Peyer's patch (tissue), 4 donors: Measurements from ENCODE around the gene PXDN. TPM values are rescaled to one million over a fixed set of nuclear protein-coding genes. Genes with fewer than 3 reads are reported as not detected.

Experiments
- DNase-seq, 3 donors: peaks; one replicate each; pipeline ENCODE4 v3.0.0-alpha.2; 2017 to 2019
- H3K27ac ChIP-seq, 4 donors: fragments of 200-600 bp; sonication (generic); one replicate each; pipeline ENCODE4 v1.5.1; 2016 to 2019
- H3K27me3 ChIP-seq, 2 donors: fragments of 200-600 bp; sonication (generic); one replicate each; pipeline ENCODE4 v1.5.1; 2019
- H3K36me3 ChIP-seq, 3 donors: fragments of 200-600 bp; sonication (generic); one replicate each; pipeline ENCODE4 v1.5.1; 2016 to 2019
- H3K4me1 ChIP-seq, 4 donors: fragments of 200-600 bp; sonication (generic); one replicate each; pipeline ENCODE4 v1.5.1; 2016 to 2019
- H3K4me3 ChIP-seq, 4 donors: fragments of 200-600 bp; sonication (generic); 1 replicate in 3 of 4; 2 replicates in 1 of 4; pipeline ENCODE4 v1.5.1; 2016 to 2019; ENCODE audit warnings: mild to moderate bottlenecking in 1 of 4
- H3K9me3 ChIP-seq, 4 donors: fragments of 200-600 bp; sonication (generic); one replicate each; pipeline ENCODE4 v1.5.1; 2016 to 2019; ENCODE audit warnings: mild to moderate bottlenecking in 1 of 4
- POLR2A ChIP-seq, 2 donors: fragments of 450-650 bp; IDR thresholded peaks; one replicate each; pipeline ENCODE4 v1.5.1; 2017; ENCODE audit warnings: antibody characterized with exemption in 2 of 2, mild to moderate bottlenecking in 2 of 2, moderate library complexity in 2 of 2
- total RNA-seq, 4 donors: library from RNA; depleted of rRNA; stranded (reverse); fragments of >200 nt; gene quantifications; one replicate each; pipeline ENCODE4 v1.1.0, GENCODE V29; 2016
- TF ChIP-seq, protein P1 (sequence below), 6 experiments: fragments of 450-650 bp in 4 of 6; fragments of 200-600 bp in 2 of 6; sonication (generic) in 1 of 6; IDR thresholded peaks; one replicate each; pipeline ENCODE4 v1.5.1; 2017 to 2019; ENCODE audit warnings: antibody characterized with exemption in 6 of 6, mild to moderate bottlenecking in 3 of 6, moderate library complexity in 1 of 6

Gene PXDN
- total RNA-seq, 4 donors from 2014 or later, result 7.5 to 148 (median 21.0) TPM

DNA sequence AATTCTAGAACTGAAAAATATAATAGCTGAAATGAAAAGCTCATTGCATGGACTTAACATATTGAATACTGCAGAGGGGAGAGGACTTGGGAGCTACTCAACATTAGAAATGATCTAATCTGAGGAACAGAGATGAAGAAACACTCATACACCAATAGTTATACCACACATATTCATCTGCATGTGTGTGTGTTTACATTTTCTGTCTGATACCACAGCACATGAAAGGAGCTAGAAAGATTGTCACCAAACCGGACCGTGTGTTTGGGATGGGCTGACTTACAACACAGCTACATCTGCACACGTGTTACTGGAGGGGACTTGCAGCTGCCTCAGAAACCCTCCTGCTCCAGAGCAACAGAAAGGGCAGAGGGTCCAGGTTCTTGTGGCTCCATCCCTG, 47.8 kb downstream of the PXDN start:
- Histone ChIP-seq H3K9me3 (no peaks in the 10 kb centered on the region), H3K4me1 (no peaks in the 10 kb centered on the region), H3K36me3 (peaks cover 0 to 5% (median 0%) of the 10 kb centered on the region in 3 donors), H3K4me3 (no peak overlapping the region), H3K27me3 (no peaks in the 10 kb centered on the region), H3K27ac (no peak overlapping the region)
- no peak for DNase-seq
- TF ChIP-seq, protein P1, sequence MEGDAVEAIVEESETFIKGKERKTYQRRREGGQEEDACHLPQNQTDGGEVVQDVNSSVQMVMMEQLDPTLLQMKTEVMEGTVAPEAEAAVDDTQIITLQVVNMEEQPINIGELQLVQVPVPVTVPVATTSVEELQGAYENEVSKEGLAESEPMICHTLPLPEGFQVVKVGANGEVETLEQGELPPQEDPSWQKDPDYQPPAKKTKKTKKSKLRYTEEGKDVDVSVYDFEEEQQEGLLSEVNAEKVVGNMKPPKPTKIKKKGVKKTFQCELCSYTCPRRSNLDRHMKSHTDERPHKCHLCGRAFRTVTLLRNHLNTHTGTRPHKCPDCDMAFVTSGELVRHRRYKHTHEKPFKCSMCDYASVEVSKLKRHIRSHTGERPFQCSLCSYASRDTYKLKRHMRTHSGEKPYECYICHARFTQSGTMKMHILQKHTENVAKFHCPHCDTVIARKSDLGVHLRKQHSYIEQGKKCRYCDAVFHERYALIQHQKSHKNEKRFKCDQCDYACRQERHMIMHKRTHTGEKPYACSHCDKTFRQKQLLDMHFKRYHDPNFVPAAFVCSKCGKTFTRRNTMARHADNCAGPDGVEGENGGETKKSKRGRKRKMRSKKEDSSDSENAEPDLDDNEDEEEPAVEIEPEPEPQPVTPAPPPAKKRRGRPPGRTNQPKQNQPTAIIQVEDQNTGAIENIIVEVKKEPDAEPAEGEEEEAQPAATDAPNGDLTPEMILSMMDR (IDR thresholded peaks at IDR 0.05), result no peak
- no peak for TF ChIP-seq POLR2A (IDR thresholded peaks at IDR 0.05)

DNA sequence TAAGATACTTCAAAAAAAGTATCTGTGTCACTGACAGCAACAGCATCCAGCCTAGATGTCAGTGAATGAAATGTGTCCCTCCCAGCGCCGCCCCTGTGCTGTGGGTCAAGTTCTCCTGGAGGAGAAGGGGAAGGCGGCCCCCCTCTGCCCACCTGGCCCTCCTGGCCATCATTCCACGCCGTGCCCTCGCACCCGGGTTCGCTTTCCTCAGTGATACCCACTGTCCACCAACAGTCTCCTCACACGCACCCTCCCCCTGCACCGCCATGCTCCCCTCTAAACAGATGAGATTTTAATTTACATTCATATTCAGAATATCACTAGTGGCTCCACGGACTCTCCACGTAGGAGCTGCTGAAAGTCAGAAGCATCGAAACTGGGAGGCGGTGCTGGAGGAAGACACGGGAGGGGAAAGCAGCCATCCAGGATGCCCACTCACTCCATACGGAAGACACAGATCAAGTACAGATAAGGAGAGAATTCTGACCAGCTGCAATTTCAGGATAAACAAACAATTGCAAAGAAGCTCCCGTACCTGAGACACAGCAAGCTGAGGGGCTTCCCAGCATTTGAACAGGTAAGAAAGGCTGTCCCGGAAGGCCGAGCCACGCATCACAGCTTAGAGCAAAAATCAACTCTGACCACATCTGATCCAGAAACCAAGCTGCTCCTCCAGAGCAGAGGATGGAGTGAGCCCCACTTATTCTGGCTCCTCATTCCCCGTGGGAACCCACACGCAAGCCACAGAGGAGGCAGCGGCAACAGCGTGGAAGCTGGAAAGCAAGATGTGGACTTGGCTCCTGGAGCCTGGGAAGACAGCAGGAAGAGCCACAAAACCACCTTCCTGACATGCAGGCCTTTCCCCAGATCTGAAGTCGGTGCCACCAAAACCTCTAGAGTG, 49.7 kb downstream of the PXDN start:
- Histone ChIP-seq H3K4me1 (no peaks in the 10 kb centered on the region), H3K27me3 (no peaks in the 10 kb centered on the region), H3K9me3 (no peaks in the 10 kb centered on the region), H3K36me3 (peaks cover 0 to 5% (median 0%) of the 10 kb centered on the region in 3 donors), H3K4me3 (no peak overlapping the region), H3K27ac (no peak overlapping the region)
- no peak for TF ChIP-seq POLR2A (IDR thresholded peaks at IDR 0.05)
- TF ChIP-seq, protein P1 (IDR thresholded peaks at IDR 0.05), result no peak
- DNase-seq, result no peak

DNA sequence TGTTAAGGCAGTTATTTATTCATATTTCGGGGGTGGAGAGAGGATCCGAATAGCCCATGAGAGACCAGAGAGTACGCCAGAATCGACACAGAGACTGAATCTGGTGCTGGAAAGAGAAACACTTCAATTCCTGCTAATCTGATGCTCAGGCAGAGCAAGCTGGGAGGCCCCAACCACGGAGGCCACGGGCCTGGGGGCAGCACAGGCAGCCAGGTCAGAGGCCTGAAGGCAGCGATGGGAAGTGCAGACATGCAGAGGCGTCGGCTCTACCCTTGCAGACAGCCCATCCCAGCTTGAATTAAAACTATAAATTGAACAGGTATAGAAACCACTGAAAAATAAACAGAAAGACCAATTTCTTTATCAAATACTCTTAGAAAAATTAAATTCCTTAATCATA, 50.6 kb downstream of the PXDN start:
- no peaks in the 10 kb centered on the region for H3K9me3 ChIP-seq
- H3K27me3 ChIP-seq, result no peaks in the 10 kb centered on the region
- no peak for DNase-seq
- peaks cover 0 to 5% (median 0%) of the 10 kb centered on the region in 3 donors for H3K36me3 ChIP-seq
- H3K4me1 ChIP-seq, result no peaks in the 10 kb centered on the region
- H3K4me3 ChIP-seq, result no peak overlapping the region
- TF ChIP-seq POLR2A (IDR thresholded peaks at IDR 0.05), result no peak
- TF ChIP-seq, protein P1 (IDR thresholded peaks at IDR 0.05), result no peak
- no peak overlapping the region for H3K27ac ChIP-seq

DNA sequence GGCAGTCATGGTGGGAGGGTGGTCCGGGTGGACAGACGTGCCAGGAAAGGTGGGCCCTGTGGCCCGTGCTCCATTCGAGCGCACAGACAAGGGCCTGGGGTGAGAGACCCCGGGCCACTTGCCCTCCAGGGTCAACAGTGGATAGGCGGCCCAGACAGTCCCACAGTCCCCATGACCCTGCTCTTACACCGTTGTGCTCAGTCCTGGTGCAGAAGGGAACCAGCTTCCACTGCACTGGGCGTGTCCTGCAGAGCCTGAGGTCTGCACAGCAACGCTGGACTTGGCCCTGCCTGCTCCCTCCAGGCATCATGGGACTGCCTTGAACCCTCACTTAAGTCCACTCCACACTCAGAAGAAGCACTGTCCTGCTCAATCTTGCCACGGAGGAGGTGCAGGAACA, 52.0 kb downstream of the PXDN start:
- Histone ChIP-seq H3K4me1 (no peaks in the 10 kb centered on the region), H3K27ac (no peak overlapping the region), H3K36me3 (peaks cover 0 to 5% (median 0%) of the 10 kb centered on the region in 3 donors), H3K9me3 (no peaks in the 10 kb centered on the region), H3K4me3 (no peak overlapping the region), H3K27me3 (no peaks in the 10 kb centered on the region)
- DNase-seq, result no peak
- TF ChIP-seq, protein P1 (IDR thresholded peaks at IDR 0.05), result no peak
- TF ChIP-seq POLR2A (IDR thresholded peaks at IDR 0.05), result no peak

DNA sequence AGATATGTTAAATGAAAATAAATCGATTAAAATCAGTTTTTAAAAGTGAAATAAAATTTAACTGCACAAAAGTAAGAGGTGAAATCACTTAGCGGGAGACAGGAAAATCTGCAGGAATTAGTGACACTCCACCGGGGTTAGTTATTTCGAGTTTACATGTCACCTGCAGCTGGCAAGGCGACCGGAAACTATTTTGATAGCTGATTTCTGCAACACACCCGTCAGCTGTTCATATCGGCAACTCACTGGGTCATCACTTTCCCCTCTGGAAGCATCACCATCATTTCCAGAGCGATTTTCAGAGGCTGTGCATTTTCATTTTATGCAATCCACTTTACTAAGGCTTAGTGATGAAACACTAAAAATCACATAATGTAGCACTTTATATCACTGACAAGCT, 52.9 kb downstream of the PXDN start:
- Histone ChIP-seq H3K36me3 (peaks cover 0 to 5% (median 0%) of the 10 kb centered on the region in 3 donors), H3K9me3 (no peaks in the 10 kb centered on the region), H3K27me3 (no peaks in the 10 kb centered on the region), H3K4me3 (no peak overlapping the region), H3K27ac (no peak overlapping the region), H3K4me1 (no peaks in the 10 kb centered on the region)
- no peak for DNase-seq
- TF ChIP-seq POLR2A (IDR thresholded peaks at IDR 0.05), result no peak
- TF ChIP-seq, protein P1 (IDR thresholded peaks at IDR 0.05), result no peak
